HL-60/S4 treated with phorbol 12-myristate 13-acetate at 8.2 ng/mL for 4 days and 3 days (cell line): Measurements from ENCODE around the gene YIF1A.
"Not testable (repeated sequence)": the region's sequence is repeated elsewhere in the genome, so short reads cannot be mapped to it uniquely, and the experiment has no call there.

Source experiments
- in situ Hi-C: fragments of 300-500 bp; cut with MboI; formaldehyde crosslinking; loops from 2 replicates; pipeline ENCODE4 v1.15.0; 2022; ENCODE audit warnings: low sequenced_read_pairs

Gene YIF1A

GRCh38 chr11:66287211-66287888 is 1.6 kb downstream of the YIF1A start:
- in situ Hi-C loops: no loop called here

DNA sequence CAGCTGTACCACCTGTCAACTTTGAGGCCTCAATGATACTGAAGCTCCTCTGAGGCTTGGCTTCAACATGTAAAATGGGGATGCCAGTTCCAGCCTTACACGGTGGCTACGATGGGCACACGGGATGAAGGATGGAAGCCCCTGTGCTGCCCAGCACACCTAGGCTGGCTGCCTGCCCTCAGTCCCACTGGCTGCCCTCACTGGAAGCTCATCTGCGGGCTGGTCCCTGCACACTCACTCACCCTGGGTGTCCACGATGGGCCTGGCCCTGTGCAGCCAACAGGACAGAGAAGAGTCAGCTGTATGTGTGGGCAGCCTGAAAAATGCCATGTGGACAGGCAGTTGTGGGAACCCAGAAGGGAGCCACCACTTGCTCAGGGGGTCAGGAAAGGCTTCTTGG is 2.2 kb downstream of the YIF1A start:
- in situ Hi-C loops: no loop called here

GRCh38 chr11:66285250-66285947 is 3.5 kb downstream of the YIF1A start:
- in situ Hi-C loops: no loop called here

DNA sequence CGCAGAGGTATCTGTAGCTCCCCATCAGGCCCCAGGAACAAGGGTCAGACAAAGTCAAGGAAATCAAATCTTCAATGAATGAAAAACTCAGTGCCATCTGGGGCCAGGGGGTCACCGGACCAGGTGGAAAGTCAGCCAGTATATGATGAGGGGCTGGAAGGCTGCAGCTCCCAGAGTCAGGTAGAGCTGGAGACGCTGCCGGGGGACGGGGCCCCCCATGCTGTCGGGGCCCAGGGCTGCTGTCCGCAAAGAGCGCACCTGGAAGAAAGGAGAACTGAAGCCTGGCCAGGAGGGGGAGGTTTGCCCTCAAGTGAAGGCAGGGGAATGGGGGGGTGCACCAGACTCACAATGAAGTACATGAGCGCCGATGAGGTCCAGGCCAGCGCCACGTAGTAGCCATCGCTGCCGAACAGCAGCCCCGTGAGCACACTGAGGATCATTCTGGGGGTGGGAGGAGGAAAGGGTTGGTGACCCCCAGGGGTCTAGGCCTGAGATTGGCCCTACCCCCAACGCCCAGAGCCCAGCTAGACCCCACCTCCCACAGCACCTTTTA is 4.3 kb downstream of the YIF1A start:
- in situ Hi-C loops: no loop called here

GRCh38 chr11:66283461-66284105 is 5.4 kb downstream of the YIF1A start:
- in situ Hi-C loops: no loop called here

GRCh38 chr11:66282468-66283455 is 6.2 kb downstream of the YIF1A start:
- in situ Hi-C loops: no loop called here

GRCh38 chr11:66281776-66282467 is 7.0 kb downstream of the YIF1A start:
- in situ Hi-C loops: no loop called here

DNA sequence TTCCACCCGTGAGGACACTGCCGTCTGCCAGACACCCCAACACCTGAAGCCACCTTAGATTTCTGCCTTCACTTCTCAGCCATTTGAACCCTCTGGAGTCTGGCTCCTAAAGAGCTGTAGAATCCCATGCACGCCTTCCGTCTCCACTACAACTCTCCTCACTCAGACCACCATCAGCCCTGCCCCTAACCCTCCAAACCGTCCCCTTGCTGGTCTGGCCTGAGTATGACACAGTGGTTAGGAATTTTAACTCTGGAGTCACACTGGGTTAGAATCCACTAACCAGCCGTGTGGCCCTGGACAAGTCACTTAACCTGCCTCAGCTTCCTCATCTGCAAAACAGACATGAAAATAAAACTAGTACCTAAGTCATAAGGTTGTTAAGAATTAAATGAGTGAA is 7.9 kb downstream of the YIF1A start:
- in situ Hi-C loops: no loop called here

DNA sequence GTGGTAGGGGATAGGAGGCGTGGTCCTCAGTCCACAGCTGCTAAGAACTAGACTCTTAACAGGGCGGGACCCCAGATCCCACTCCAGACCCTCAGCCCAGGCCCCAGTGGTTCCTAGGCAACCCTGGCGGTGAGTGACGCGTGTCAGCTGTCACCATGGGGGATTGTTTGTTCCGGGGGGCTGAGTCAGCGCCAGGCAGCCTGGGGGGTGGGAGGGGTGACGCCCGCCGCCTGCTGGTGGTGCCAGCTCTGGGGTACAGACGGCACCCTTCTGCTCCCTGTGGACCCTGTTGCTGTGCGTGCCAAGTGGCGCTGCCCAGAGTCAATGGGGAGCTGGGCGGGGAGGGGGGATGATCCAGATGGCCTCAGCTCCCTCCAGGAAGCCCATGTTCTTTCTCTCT is 8.5 kb downstream of the YIF1A start:
- in situ Hi-C loops: no loop called here

- in situ Hi-C loops: no loop called here
These were observed 9.7 kb downstream of the YIF1A start for GRCh38 chr11:66279092-66279734.

DNA sequence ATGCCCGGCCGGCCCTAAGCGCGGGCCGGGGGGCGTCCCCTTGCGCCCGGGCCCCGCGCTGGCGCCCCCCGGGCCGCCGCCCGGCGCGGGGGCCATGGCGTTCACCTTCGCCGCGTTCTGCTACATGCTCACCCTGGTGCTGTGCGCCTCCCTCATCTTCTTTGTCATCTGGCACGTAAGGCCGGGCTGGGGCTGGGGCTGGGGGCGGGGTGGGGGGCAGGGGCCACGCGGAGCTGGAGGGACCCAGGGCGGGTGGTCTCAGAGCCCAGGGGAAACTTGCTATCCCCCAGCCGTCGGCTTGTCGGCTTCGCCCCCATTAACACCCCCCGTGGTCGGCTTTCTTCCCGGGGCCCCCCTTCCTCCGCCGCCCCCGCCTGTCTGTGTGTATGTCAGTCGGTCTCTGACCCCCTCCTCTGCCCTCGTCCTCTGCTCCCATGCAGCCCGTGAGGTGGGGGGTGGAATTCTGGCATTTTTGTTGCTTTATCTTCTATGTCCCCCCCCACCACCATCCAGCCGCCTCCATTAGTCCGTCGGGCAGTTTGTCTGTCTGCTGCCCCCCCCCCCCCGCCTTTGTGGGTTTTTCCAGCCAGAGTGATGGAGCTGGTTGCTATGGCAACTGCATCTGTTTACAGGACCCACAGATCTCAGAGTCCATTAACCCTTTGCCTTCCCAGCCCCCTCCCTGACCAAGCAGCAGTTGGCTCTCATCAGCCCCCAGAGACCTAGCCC is 10.4 kb downstream of the YIF1A start:
- in situ Hi-C loops: no loop called here

GRCh38 chr11:66277471-66278362 is 11.2 kb downstream of the YIF1A start, which contains the start of gene CNIH2:
TSS of gene CNIH2 (plus strand) at chr11:66278175. CDS start at chr11:66278457, 282 bp downstream.
- in situ Hi-C loops: no loop called here

DNA sequence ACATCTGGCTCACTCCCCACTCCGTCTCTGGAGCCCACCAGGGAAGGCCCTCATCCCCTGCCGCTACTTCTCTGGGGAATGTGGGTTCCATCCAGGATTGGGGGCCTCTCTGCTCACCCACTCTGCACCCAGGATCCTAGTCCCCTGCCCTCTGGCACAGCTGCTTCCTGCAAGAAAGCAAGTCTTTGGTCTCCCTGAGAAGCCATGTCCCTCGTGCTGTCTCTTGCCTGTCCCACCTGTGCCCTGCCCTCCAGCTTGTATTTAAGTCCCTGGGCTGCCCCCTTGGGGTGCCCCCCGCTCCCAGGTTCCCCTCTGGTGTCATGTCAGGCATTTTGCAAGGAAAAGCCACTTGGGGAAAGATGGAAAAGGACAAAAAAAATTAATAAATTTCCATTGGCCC is 11.9 kb downstream of the YIF1A start:
- in situ Hi-C loops: not testable (repeated sequence)

DNA sequence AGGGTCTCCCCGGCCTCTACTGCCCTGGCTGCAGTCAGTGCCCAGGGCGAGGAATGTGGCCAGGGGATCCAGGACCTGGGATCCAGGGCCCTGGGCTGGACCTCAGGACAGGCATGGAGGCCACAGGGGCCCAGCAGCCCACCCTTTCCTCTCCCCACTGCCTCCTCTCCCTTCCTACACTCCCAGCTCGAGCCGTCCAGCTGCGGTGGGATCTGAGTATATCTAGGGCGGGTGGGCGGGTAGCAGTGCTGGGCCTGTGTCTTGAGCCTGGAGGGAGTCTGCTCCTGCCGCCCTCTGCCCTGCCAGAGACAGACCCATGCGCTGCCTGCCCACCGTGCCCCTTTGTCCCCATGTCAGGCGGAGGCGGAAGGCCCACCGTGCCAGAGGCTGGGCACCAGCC is 12.3 kb downstream of the YIF1A start:
- in situ Hi-C loops: not testable (repeated sequence)

- in situ Hi-C loops: no loop called here
These were observed 12.8 kb downstream of the YIF1A start for GRCh38 chr11:66275984-66276612.

- in situ Hi-C loops: no loop called here
These were observed 13.5 kb downstream of the YIF1A start for GRCh38 chr11:66275396-66275795.

GRCh38 chr11:66274219-66274618 is 14.7 kb downstream of the YIF1A start:
- in situ Hi-C loops: no loop called here
